Aorta (tissue), 5 donors: ENCODE results near the gene KRTAP9-8. TPM values are rescaled to one million over a fixed set of nuclear protein-coding genes. Genes with fewer than 3 reads are reported as not detected.
"Not testable (repeated sequence)": the region's sequence is repeated elsewhere in the genome, so short reads cannot be mapped to it uniquely, and the experiment has no call there.

Source experiments
- ATAC-seq: fragments of 200-7000 bp; cut with Tn5 transposase; one replicate; pipeline ENCODE4 v1.9.1; 2022; ENCODE audit warnings: moderate library complexity; ENCODE audit not compliant: low FRiP score
- DNase-seq, 2 donors: peaks; one replicate each; pipeline ENCODE4 v3.0.0-alpha.2; 2020
- H3K27ac ChIP-seq, 2 donors: one replicate each; pipeline ENCODE4 v1.5.1; 2013; ENCODE audit warnings: low read length in 2 of 2, mild to moderate bottlenecking in 2 of 2, moderate library complexity in 2 of 2, control low read depth in 1 of 2, inconsistent platforms in 1 of 2, low read depth in 1 of 2
- H3K27me3 ChIP-seq, 2 donors: one replicate each; pipeline ENCODE4 v1.6.1; 2013; ENCODE audit warnings: control low read depth in 1 of 2, low read length in 1 of 2, mild to moderate bottlenecking in 1 of 2, moderate library complexity in 1 of 2; ENCODE audit not compliant: insufficient read depth in 2 of 2, control insufficient read depth in 1 of 2
- H3K36me3 ChIP-seq, 2 donors: one replicate each; pipeline ENCODE4 v1.6.1; 2013; ENCODE audit warnings: control low read depth in 1 of 2, low read length in 1 of 2, mild to moderate bottlenecking in 1 of 2; ENCODE audit not compliant: insufficient read depth in 2 of 2, control insufficient read depth in 1 of 2
- H3K4me1 ChIP-seq, 2 donors: one replicate each; pipeline ENCODE4 v1.6.1; 2013; ENCODE audit warnings: low read length in 2 of 2, control low read depth in 1 of 2, mild to moderate bottlenecking in 1 of 2, moderate library complexity in 1 of 2; ENCODE audit not compliant: insufficient read depth in 2 of 2, control insufficient read depth in 1 of 2
- H3K4me3 ChIP-seq, 2 donors: one replicate each; pipeline ENCODE4 v1.5.1; 2013; ENCODE audit warnings: low read length in 2 of 2, control low read depth in 1 of 2, mild to moderate bottlenecking in 1 of 2
- H3K9me3 ChIP-seq: one replicate; pipeline ENCODE4 v1.6.1; 2013; ENCODE audit warnings: mild to moderate bottlenecking, low read length; ENCODE audit not compliant: control insufficient read depth
- WGBS, 2 donors: extraction: QIAGEN DNeasy Blood & Tissue Kit; methylation state at CpG; one replicate each; pipeline ENCODE4 v1.1.7; 2013; 5-methylcytosine and 5-hydroxymethylcytosine counted together
- intact Hi-C, 2 donors: fragments of 100-400 bp; cut with DNase I; formaldehyde crosslinking; loops; one replicate each; pipeline versions ENCODE4 v1.14.2 to v1.15.0; 2022
- polyA plus RNA-seq, 2 donors: library from polyadenylated mRNA; stranded (reverse); fragments of 200-250 nt; gene quantifications; one replicate each; pipeline ENCODE4 v1.2.3, GENCODE V29; 2013
- total RNA-seq, 2 donors: library from RNA; stranded (reverse); fragmentation: NEBNext Ultra II Directional; extraction: Animal tissue kit (Norgen Biotek cat#: 25700); gene quantifications; one replicate each; pipeline ENCODE4 v1.2.1, GENCODE V29; 2021
- donor health status: healthy with polysubstance abuse.
- donor health status: Bipolar disorder and iron deficiency.
- donor health status: DM: no; HTN: no; CAD: no.
- donor health status: DM: no; HTN: no; CAD: no.
- donor health status: DM: yes; HTN: yes; CAD: no.

KRTAP9-8 gene
- total and polyA plus RNA-seq, 4 donors = not detected

GRCh38 chr17:41249637-41250240 is 11.9 kb downstream of the KRTAP9-8 start, which contains the start of gene KRTAP9-4:
TSS of gene KRTAP9-4 (plus strand) at chr17:41249687. CDS start at chr17:41249721, 34 bp downstream.
- H3K4me1 ChIP-seq, H3K9me3 ChIP-seq, H3K27me3 ChIP-seq, H3K27ac ChIP-seq, DNase-seq, H3K36me3 ChIP-seq, ATAC-seq, H3K4me3 ChIP-seq, intact Hi-C loops: not testable (repeated sequence)
- 58 to 63% methylated on average over 2 of the region's 2 CpGs for WGBS, 2 donors

GRCh38 chr17:41251261-41251660 is 13.5 kb downstream of the KRTAP9-8 start:
- no peak overlapping the region for H3K4me3 ChIP-seq
- no peak for ATAC-seq

GRCh38 chr17:41254861-41255260 is 17.1 kb downstream of the KRTAP9-8 start:
- Histone ChIP-seq H3K27me3 (no peaks in the 10 kb centered on the region), H3K9me3 (no peaks in the 10 kb centered on the region), H3K4me3 (no peak overlapping the region), H3K36me3 (no peaks in the 10 kb centered on the region), H3K4me1 (no peaks in the 10 kb centered on the region), H3K27ac (no peak overlapping the region)
- ATAC-seq (no peak), DNase-seq (no peak)
- intact Hi-C loops = no loop called here
- WGBS, 2 donors = 0 to 29% methylated on average over 1 of the region's 1 CpG

More at GRCh38 chr17:41251261-41251660, 13.5 kb downstream of the KRTAP9-8 start:
- intact Hi-C loops = no loop called here
- Histone ChIP-seq H3K9me3 (no peaks in the 10 kb centered on the region), H3K36me3 (no peaks in the 10 kb centered on the region), H3K27ac (no peak overlapping the region), H3K27me3 (no peaks in the 10 kb centered on the region), H3K4me1 (no peaks in the 10 kb centered on the region)
- 86 to 95% methylated on average over 1 of the region's 1 CpG for WGBS, 2 donors
- DNase-seq = no peak

GRCh38 chr17:41255381-41256290 is 17.8 kb downstream of the KRTAP9-8 start, which contains the start of gene KRTAP9-9:
TSS of gene KRTAP9-9 (plus strand) at chr17:41255384.
- H3K36me3 ChIP-seq, H3K27me3 ChIP-seq, intact Hi-C loops, ATAC-seq, H3K4me1 ChIP-seq, H3K9me3 ChIP-seq, DNase-seq, H3K27ac ChIP-seq, H3K4me3 ChIP-seq: not testable (repeated sequence)
- 69 to 72% methylated on average over 5 of the region's 5 CpGs for WGBS, 2 donors

- intact Hi-C loops = no loop called here
- Histone ChIP-seq H3K27ac (no peak overlapping the region), H3K4me3 (no peak overlapping the region), H3K9me3 (no peaks in the 10 kb centered on the region), H3K36me3 (no peaks in the 10 kb centered on the region), H3K27me3 (no peaks in the 10 kb centered on the region), H3K4me1 (no peaks in the 10 kb centered on the region)
- WGBS, 2 donors = 73 to 82% methylated on average over 1 of the region's 1 CpG
- DNase-seq (no peak), ATAC-seq (no peak)
Observed at GRCh38 chr17:41256291-41256685, 18.5 kb downstream of the KRTAP9-8 start.

GRCh38 chr17:41258406-41258805 is 20.6 kb downstream of the KRTAP9-8 start:
- no peak for DNase-seq
- Histone ChIP-seq H3K27me3 (no peaks in the 10 kb centered on the region), H3K27ac (no peak overlapping the region), H3K4me1 (no peaks in the 10 kb centered on the region), H3K36me3 (no peaks in the 10 kb centered on the region), H3K4me3 (no peak overlapping the region), H3K9me3 (no peaks in the 10 kb centered on the region)
- no peak for ATAC-seq
- intact Hi-C loops = no loop called here

GRCh38 chr17:41263212-41263611 is 25.4 kb downstream of the KRTAP9-8 start:
- Histone ChIP-seq H3K36me3 (no peaks in the 10 kb centered on the region), H3K4me1 (no peaks in the 10 kb centered on the region), H3K4me3 (no peak overlapping the region), H3K27ac (no peak overlapping the region), H3K9me3 (no peaks in the 10 kb centered on the region), H3K27me3 (no peaks in the 10 kb centered on the region)
- ATAC-seq = no peak
- WGBS, 2 donors = 81 to 88% methylated on average over 2 of the region's 2 CpGs
- intact Hi-C loops = no loop called here
- no peak for DNase-seq

- no peak overlapping the region for H3K4me3 ChIP-seq
- no peaks in the 10 kb centered on the region for H3K4me1 ChIP-seq
- no peaks in the 10 kb centered on the region for H3K27me3 ChIP-seq
- no peaks in the 10 kb centered on the region for H3K36me3 ChIP-seq
- no peak overlapping the region for H3K27ac ChIP-seq
- ATAC-seq = no peak
- no peaks in the 10 kb centered on the region for H3K9me3 ChIP-seq
- intact Hi-C loops = no loop called here
- 51% methylated on average over 3 of the region's 3 CpGs for WGBS, 2 donors
- no peak for DNase-seq
Observed at GRCh38 chr17:41264599-41264998, 26.8 kb downstream of the KRTAP9-8 start.

GRCh38 chr17:41265078-41265477 is 27.3 kb downstream of the KRTAP9-8 start, which contains the start of gene KRTAP9-6:
TSS of gene KRTAP9-6 (plus strand) at chr17:41265378. CDS start at chr17:41265378, 0 bp downstream.
- ATAC-seq (no peak), DNase-seq (no peak)
- Histone ChIP-seq H3K27me3 (no peaks in the 10 kb centered on the region), H3K9me3 (no peaks in the 10 kb centered on the region), H3K4me3 (no peak within 1 kb of the TSS), H3K36me3 (no peaks in the 10 kb centered on the region), H3K27ac (no peak within 1 kb of the TSS), H3K4me1 (no peaks in the 10 kb centered on the region)
- WGBS, 2 donors = 57% methylated on average over 2 of the region's 2 CpGs
- intact Hi-C loops = no loop called here
